Upper lobe of right lung (tissue), 1 donor: ENCODE results near the gene TGM5. TPM values are rescaled to one million over a fixed set of nuclear protein-coding genes. Genes with fewer than 3 reads are reported as not detected.

ENCODE experiments used
- ATAC-seq: fragments of 200-7000 bp; cut with Tn5 transposase; one replicate; pipeline ENCODE4 v1.9.1; 2020; ENCODE audit warnings: mild to moderate bottlenecking, moderate library complexity
- DNase-seq: peaks from one replicate; pipeline ENCODE4 v3.0.0-alpha.2; 2020
- H3K27ac ChIP-seq: fragments of 200-600 bp; one replicate; pipeline ENCODE4 v1.8.0; 2022
- H3K27me3 ChIP-seq: fragments of 200-600 bp; one replicate; pipeline ENCODE4 v1.8.0; 2022; ENCODE audit warnings: mild to moderate bottlenecking
- H3K36me3 ChIP-seq: fragments of 200-600 bp; one replicate; pipeline ENCODE4 v1.8.0; 2022
- H3K4me1 ChIP-seq: fragments of 200-600 bp; one replicate; pipeline ENCODE4 v1.8.0; 2022
- H3K4me3 ChIP-seq: fragments of 200-600 bp; one replicate; pipeline ENCODE4 v1.8.0; 2022; ENCODE audit warnings: mild to moderate bottlenecking
- H3K9me3 ChIP-seq: fragments of 200-600 bp; one replicate; pipeline ENCODE4 v1.8.0; 2022
- intact Hi-C: fragments of 100-400 bp; cut with DNase I; formaldehyde crosslinking; loops from one replicate; pipeline ENCODE4 v1.11.0; 2022
- total RNA-seq: library from RNA; stranded (reverse); fragmentation: NEBNext Ultra II Directional; extraction: Animal tissue kit (Norgen Biotek cat#: 25700); gene quantifications from one replicate; pipeline ENCODE4 v1.2.1, GENCODE V29; 2021
- TF ChIP-seq, protein P1 (sequence below): fragments of 200-600 bp; IDR thresholded peaks from one replicate; pipeline ENCODE4 v1.8.0; 2022; ENCODE audit warnings: antibody characterized with exemption
- donor health status: DM: no; HTN: yes; CAD: no; lungs with severe emphysema.

Gene TGM5
- total RNA-seq, 1 donor from 2014 or later, result not detected

DNA sequence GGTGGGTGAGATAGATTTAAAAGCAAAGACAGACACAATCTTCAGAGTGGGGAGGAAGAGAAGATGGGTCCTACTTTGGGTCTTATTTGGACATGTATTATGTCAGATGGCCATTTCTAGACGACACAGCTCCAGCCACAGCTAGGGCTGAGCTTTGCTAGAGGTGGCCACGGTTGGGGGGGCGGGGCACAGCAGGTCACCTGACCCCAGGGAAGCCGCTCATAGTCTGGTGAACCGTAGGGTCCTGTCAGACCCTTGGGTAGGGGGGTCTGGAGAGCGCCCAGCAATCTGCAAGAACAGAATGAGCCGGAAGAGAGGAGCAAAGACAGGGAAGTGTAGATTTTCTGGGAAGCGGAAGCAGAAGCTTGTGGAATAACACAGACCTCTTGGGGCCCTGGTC, 52.6 kb downstream of the TGM5 start:
- Histone ChIP-seq H3K4me1 (no peaks in the 10 kb centered on the region), H3K27ac (no peak overlapping the region), H3K9me3 (no peaks in the 10 kb centered on the region), H3K36me3 (no peaks in the 10 kb centered on the region), H3K27me3 (peaks cover 2% of the 10 kb centered on the region), H3K4me3 (no peak overlapping the region)
- DNase-seq, result no peak
- intact Hi-C loops, result no loop called here
- no peak for ATAC-seq
- TF ChIP-seq, protein P1, sequence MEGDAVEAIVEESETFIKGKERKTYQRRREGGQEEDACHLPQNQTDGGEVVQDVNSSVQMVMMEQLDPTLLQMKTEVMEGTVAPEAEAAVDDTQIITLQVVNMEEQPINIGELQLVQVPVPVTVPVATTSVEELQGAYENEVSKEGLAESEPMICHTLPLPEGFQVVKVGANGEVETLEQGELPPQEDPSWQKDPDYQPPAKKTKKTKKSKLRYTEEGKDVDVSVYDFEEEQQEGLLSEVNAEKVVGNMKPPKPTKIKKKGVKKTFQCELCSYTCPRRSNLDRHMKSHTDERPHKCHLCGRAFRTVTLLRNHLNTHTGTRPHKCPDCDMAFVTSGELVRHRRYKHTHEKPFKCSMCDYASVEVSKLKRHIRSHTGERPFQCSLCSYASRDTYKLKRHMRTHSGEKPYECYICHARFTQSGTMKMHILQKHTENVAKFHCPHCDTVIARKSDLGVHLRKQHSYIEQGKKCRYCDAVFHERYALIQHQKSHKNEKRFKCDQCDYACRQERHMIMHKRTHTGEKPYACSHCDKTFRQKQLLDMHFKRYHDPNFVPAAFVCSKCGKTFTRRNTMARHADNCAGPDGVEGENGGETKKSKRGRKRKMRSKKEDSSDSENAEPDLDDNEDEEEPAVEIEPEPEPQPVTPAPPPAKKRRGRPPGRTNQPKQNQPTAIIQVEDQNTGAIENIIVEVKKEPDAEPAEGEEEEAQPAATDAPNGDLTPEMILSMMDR, result no peak

DNA sequence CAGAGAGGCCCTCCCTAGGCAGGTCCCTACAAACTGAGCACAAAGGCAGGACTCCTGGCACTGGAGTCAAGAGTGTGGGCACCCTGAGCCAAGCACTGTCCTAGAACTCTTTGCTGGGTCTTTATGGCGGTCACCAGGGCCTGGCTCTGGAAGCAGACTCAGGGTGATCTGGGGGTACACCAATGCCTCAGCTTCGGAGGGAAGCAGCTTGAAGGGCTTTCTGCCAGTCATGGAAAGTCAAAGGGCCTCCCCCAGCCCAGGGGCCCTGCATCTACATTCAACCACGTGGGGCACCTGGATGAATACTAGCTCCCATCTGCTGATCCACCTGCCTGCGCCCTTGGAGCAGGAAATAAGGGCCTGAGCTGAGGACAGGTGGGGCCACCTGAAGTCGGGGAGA, 53.3 kb downstream of the TGM5 start:
- DNase-seq (no peak), ATAC-seq (no peak)
- Histone ChIP-seq H3K27me3 (peaks cover 6% of the 10 kb centered on the region), H3K4me1 (no peaks in the 10 kb centered on the region), H3K9me3 (no peaks in the 10 kb centered on the region), H3K4me3 (no peak overlapping the region), H3K36me3 (no peaks in the 10 kb centered on the region), H3K27ac (no peak overlapping the region)
- intact Hi-C loops, result no loop called here
- TF ChIP-seq, protein P1, result no peak

DNA sequence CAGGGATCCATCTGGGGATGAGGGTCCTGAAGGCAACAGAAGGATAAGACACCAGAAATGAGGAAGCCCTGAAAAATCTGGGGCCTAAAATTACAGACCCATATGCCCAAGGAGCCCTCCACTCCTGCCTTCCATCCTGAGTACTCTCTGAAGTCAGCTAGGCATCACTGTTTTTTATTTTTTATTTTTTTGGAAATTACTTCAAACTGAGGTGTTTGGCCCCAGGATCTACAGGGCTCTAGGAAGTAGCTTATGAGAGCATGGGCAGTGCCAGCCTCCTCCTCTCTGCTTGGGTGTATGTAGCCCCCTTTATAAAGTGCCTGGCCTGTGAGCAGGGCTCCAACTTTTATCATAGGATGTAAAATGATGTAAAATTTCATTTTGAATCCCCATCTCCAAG, 53.8 kb downstream of the TGM5 start:
- Histone ChIP-seq H3K36me3 (no peaks in the 10 kb centered on the region), H3K4me1 (no peaks in the 10 kb centered on the region), H3K27me3 (peaks cover 6% of the 10 kb centered on the region), H3K4me3 (no peak overlapping the region), H3K9me3 (no peaks in the 10 kb centered on the region), H3K27ac (no peak overlapping the region)
- DNase-seq (no peak), ATAC-seq (no peak)
- TF ChIP-seq, protein P1, result no peak
- intact Hi-C loops, result no loop called here

DNA sequence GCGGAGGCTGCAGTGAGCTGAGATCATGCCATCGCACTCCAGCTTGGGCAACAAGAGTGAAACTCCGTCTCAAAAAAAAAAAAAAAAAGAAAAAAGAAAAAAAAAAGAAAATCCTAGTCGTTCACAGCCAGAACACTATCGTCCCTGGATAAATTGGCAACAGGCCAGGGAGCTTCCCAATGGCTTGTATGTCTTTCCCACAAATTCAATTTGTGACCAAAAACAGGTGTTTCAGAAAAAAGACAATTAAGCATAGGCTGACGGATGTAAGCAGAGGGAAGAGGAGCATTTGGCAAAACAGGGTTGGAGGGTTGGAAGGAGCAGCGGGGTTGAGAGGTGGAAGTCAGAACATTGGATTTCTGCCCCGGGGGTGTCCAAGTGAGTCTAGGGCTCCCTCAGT, 54.4 kb downstream of the TGM5 start:
- Histone ChIP-seq H3K4me1 (no peaks in the 10 kb centered on the region), H3K9me3 (no peaks in the 10 kb centered on the region), H3K27ac (no peak overlapping the region), H3K36me3 (no peaks in the 10 kb centered on the region), H3K4me3 (no peak overlapping the region), H3K27me3 (peaks cover 6% of the 10 kb centered on the region)
- DNase-seq, result no peak
- TF ChIP-seq, protein P1, result no peak
- intact Hi-C loops, result no loop called here
- ATAC-seq, result no peak

DNA sequence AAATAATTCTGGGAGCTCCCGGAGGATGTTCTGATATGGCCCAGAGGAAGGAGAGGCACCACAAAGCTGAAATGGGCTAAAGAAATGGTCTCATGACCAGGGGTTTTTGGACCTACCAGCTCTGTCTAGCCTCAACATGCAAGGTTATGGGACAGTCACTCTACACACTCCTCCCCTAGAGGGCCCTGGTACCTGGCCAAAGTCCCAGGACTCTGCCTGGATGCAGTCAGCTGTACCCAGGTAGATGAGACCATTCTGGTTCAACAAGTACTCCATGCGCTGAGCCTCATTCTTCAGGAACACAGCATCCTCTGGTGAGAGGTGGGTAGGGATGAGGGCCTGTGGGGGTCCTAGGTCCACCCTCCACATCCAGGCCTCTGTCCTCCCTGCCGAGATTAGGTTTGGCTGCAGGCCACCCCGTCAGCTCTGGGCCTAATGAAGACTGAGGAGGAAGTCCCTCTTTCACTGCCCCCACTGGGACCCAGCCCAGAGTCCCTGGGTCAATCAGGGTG, 55.4 kb downstream of the TGM5 start:
- Histone ChIP-seq H3K27me3 (peaks cover 6% of the 10 kb centered on the region), H3K27ac (no peak overlapping the region), H3K4me3 (no peak overlapping the region), H3K36me3 (no peaks in the 10 kb centered on the region), H3K9me3 (no peaks in the 10 kb centered on the region), H3K4me1 (no peaks in the 10 kb centered on the region)
- DNase-seq (no peak), ATAC-seq (no peak)
- intact Hi-C loops, result no loop called here
- TF ChIP-seq, protein P1, result no peak

DNA sequence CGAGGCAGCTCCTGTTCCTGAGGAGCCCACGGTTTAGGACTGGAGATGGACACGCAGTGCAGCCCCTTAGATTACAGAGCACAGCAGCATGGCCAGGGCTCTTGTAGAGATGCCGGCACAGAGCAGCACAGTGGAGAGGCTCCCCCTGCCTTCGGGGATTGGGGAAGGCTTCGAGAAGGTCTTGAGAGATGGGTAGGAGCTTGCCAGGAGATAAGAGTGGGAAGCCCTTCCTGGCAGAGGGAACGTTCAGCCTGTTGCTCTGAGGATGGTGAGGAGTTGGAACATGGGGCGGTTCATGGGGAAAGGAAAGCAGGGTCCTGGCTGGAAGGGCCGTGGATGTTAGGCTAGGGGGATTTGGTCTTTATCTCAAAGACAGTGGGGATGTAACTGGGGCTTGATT, 55.9 kb downstream of the TGM5 start:
- Histone ChIP-seq H3K27ac (no peak overlapping the region), H3K27me3 (peaks cover 6% of the 10 kb centered on the region), H3K4me3 (no peak overlapping the region), H3K9me3 (no peaks in the 10 kb centered on the region), H3K4me1 (no peaks in the 10 kb centered on the region), H3K36me3 (no peaks in the 10 kb centered on the region)
- intact Hi-C loops, result no loop called here
- ATAC-seq, result no peak
- no peak for DNase-seq
- TF ChIP-seq, protein P1, result no peak
